GM06990 (cell line): ENCODE results near the gene SREBF1.

Source experiments
- DNase-seq: peaks from one replicate; pipeline ENCODE4 v3.0.0-alpha.2; 2011; ENCODE audit not compliant: insufficient read length; ENCODE audit errors: extremely low read depth
- H3K27me3 ChIP-seq: replicated peaks from 2 replicates; pipeline ENCODE4 v1.6.0; 2011; ENCODE audit warnings: low read length; ENCODE audit not compliant: control insufficient read depth, insufficient read depth
- H3K36me3 ChIP-seq: 2 replicates; pipeline ENCODE4 v1.5.1; 2011; ENCODE audit warnings: low read length; ENCODE audit not compliant: control insufficient read depth, insufficient read depth
- H3K4me3 ChIP-seq: replicated peaks from 2 replicates; pipeline ENCODE4 v1.5.1; 2011; ENCODE audit warnings: low read depth, mild to moderate bottlenecking, control low read depth, low read length
- CTCF ChIP-seq: IDR thresholded peaks from 2 replicates; pipeline ENCODE4 v1.5.1; 2011; ENCODE audit warnings: low read length, control low read depth, mild to moderate bottlenecking, inconsistent platforms; ENCODE audit not compliant: insufficient read depth, poor library complexity, severe bottlenecking

Gene SREBF1

GRCh38 chr17:17866425-17866824 is 29.6 kb upstream of the SREBF1 start:
- H3K27me3 ChIP-seq, result no peaks in the 10 kb centered on the region
- no peak for TF ChIP-seq CTCF
- no peak overlapping the region for H3K4me3 ChIP-seq
- no peak for DNase-seq
- H3K36me3 ChIP-seq, result no peaks in the 10 kb centered on the region; the same call in 1 of the 2 replicates

GRCh38 chr17:17865035-17865434 is 28.2 kb upstream of the SREBF1 start:
- no peak for DNase-seq
- no peak for TF ChIP-seq CTCF
- Histone ChIP-seq H3K27me3 (no peaks in the 10 kb centered on the region), H3K4me3 (no peak overlapping the region), H3K36me3 (no peaks in the 10 kb centered on the region; the same call in 1 of the 2 replicates)

- no peak for TF ChIP-seq CTCF
- no peak for DNase-seq
These were observed 24.0 kb upstream of the SREBF1 start for GRCh38 chr17:17860766-17861107.

GRCh38 chr17:17859909-17860765 is 23.4 kb upstream of the SREBF1 start:
- no peaks in the 10 kb centered on the region for H3K27me3 ChIP-seq

More at GRCh38 chr17:17860766-17861107, 24.0 kb upstream of the SREBF1 start:
- H3K36me3 ChIP-seq, result no peaks in the 10 kb centered on the region
- no peak overlapping the region for H3K4me3 ChIP-seq
- no peaks in the 10 kb centered on the region for H3K27me3 ChIP-seq

GRCh38 chr17:17857496-17857895 is 20.7 kb upstream of the SREBF1 start:
- no peak for TF ChIP-seq CTCF
- Histone ChIP-seq H3K36me3 (no peaks in the 10 kb centered on the region), H3K4me3 (no peak overlapping the region), H3K27me3 (no peaks in the 10 kb centered on the region)
- no peak for DNase-seq

More at GRCh38 chr17:17859909-17860765, 23.4 kb upstream of the SREBF1 start:
- peak; percentile 48 for DNase-seq
- H3K36me3 ChIP-seq, result no peaks in the 10 kb centered on the region
- peak; percentile 97 for TF ChIP-seq CTCF
- no peak overlapping the region for H3K4me3 ChIP-seq
